GM23248 (cell line): ENCODE measurements around the gene KCNH4. TPM values are rescaled to one million over a fixed set of nuclear protein-coding genes. Genes with fewer than 3 reads are reported as not detected.

ENCODE experiments used
- DNase-seq: peaks from one replicate; pipeline ENCODE4 v3.0.0-alpha.2; 2015
- H2AFZ ChIP-seq: fragments of 200-600 bp; sonication (generic); 2 replicates; pipeline ENCODE4 v1.6.1; 2016; ENCODE audit warnings: antibody characterized with exemption
- H3F3A ChIP-seq: fragments of 200-600 bp; sonication (generic); 2 replicates; pipeline ENCODE4 v1.6.1; 2016; ENCODE audit warnings: mild to moderate bottlenecking, antibody characterized with exemption, mixed run types; ENCODE audit not compliant: insufficient read depth
- H3K27ac ChIP-seq: fragments of 200-600 bp; sonication (generic); 2 replicates; pipeline ENCODE4 v1.5.1; 2016; ENCODE audit warnings: mild to moderate bottlenecking
- H3K27me3 ChIP-seq: fragments of 200-600 bp; sonication (generic); replicated peaks from 2 replicates; pipeline ENCODE4 v1.6.1; 2016; ENCODE audit warnings: mild to moderate bottlenecking; ENCODE audit not compliant: insufficient read depth
- H3K36me3 ChIP-seq: fragments of 200-600 bp; sonication (generic); 2 replicates; pipeline ENCODE4 v1.6.1; 2016; ENCODE audit warnings: low read depth, mild to moderate bottlenecking
- H3K4me1 ChIP-seq: fragments of 200-600 bp; sonication (generic); 2 replicates; pipeline ENCODE4 v1.6.1; 2016; ENCODE audit warnings: mild to moderate bottlenecking; ENCODE audit not compliant: insufficient read depth
- H3K4me2 ChIP-seq: fragments of 200-600 bp; sonication (generic); one replicate; pipeline ENCODE4 v1.6.1; 2016; ENCODE audit warnings: mild to moderate bottlenecking; ENCODE audit not compliant: unreplicated experiment
- H3K4me3 ChIP-seq: fragments of 200-600 bp; sonication (generic); 2 replicates; pipeline ENCODE4 v1.5.1; 2016; ENCODE audit warnings: mild to moderate bottlenecking
- H3K79me2 ChIP-seq: fragments of 200-600 bp; sonication (generic); 2 replicates; pipeline ENCODE4 v1.6.1; 2016; ENCODE audit warnings: mild to moderate bottlenecking; ENCODE audit not compliant: insufficient read depth
- H3K9ac ChIP-seq: fragments of 200-600 bp; sonication (generic); 2 replicates; pipeline ENCODE4 v1.6.1; 2016; ENCODE audit warnings: mild to moderate bottlenecking
- H3K9me2 ChIP-seq: fragments of 200-600 bp; sonication (generic); 2 replicates; pipeline ENCODE4 v1.6.1; 2016; ENCODE audit warnings: mixed run types, mild to moderate bottlenecking, moderate library complexity; ENCODE audit not compliant: insufficient read depth
- H3K9me3 ChIP-seq: fragments of 200-600 bp; sonication (generic); one replicate; pipeline ENCODE4 v1.6.1; 2017; ENCODE audit warnings: low read depth
- H4K20me1 ChIP-seq: fragments of 200-600 bp; sonication (generic); 2 replicates; pipeline ENCODE4 v1.6.0; 2016; ENCODE audit not compliant: insufficient read depth
- EZH2 ChIP-seq: fragments of 200-600 bp; sonication (generic); IDR thresholded peaks from 2 replicates; pipeline ENCODE4 v1.6.1; 2018; ENCODE audit warnings: antibody characterized with exemption, mild to moderate bottlenecking; ENCODE audit not compliant: insufficient read depth, poor library complexity, severe bottlenecking
- EZH2phosphoT487 ChIP-seq: fragments of 200-600 bp; sonication (generic); IDR thresholded peaks from 2 replicates; pipeline ENCODE4 v1.6.1; 2018; ENCODE audit warnings: antibody characterized with exemption, moderate library complexity, mild to moderate bottlenecking, low read depth; ENCODE audit not compliant: insufficient read depth
- WGBS, 2 experiments: methylation state at CpG; one replicate each; pipeline ENCODE4 v1.1.6; 2015 to 2017; ENCODE audit warnings: low lambda C conversion rate in 2 of 2, low coverage in 1 of 2; ENCODE audit errors: missing lambda C conversion rate in 2 of 2; 5-methylcytosine and 5-hydroxymethylcytosine counted together
- in situ Hi-C: fragments of 300-500 bp; cut with MboI; formaldehyde crosslinking; loops from 2 replicates; pipeline ENCODE4 v1.15.0; 2020
- polyA plus RNA-seq: library from polyadenylated mRNA; unstranded; fragments of >200 nt; fragmentation: Nextera tagmentation; extraction: Ambion mirVana; gene quantifications from 2 replicates; pipeline ENCODE4 v1.2.1, GENCODE V29; 2016
- total RNA-seq: library from RNA; depleted of rRNA; stranded (reverse); fragments of >200 nt; shearing (Covaris generic); gene quantifications from 2 replicates; pipeline ENCODE4 v1.2.3, GENCODE V29; 2014

KCNH4 gene
- total and polyA plus RNA-seq, 2 experiments from 2014 or later = not detected

DNA sequence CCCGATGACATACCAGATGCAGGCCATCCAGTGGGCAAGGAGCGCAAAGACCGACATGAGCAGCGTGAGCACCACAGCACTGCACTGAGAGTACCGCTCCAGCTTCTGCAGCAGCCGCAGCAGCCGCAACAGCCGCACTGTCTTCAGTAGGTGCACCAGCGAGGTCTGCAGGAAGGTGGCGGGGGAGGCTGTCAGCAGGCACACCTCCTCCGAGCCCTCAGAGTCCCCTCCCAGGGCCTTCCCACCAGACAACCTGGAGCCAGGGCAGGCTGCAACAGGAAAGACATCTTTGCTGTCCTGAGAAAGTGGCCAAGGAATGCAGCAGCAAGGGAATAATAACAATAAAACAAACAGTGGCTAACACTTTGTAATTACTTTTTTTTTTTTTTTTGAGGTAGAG, 9.1 kb downstream of the KCNH4 start:
- Histone ChIP-seq H3K79me2 (no peaks in the 10 kb centered on the region), H3K4me1 (no peaks in the 10 kb centered on the region), H3K27ac (no peak overlapping the region), H3F3A (no peaks in the 10 kb centered on the region), H3K36me3 (no peaks in the 10 kb centered on the region), H2AFZ (no peak overlapping the region), H4K20me1 (no peaks in the 10 kb centered on the region), H3K9ac (no peak overlapping the region), H3K4me2 (no peak overlapping the region), H3K27me3 (no peaks in the 10 kb centered on the region; the same call in 1 of the 2 replicates), H3K9me2 (no peaks in the 10 kb centered on the region), H3K4me3 (no peak overlapping the region), H3K9me3 (no peaks in the 10 kb centered on the region)
- in situ Hi-C loops = no loop called here
- WGBS, 2 experiments = 39 to 42% methylated on average over 11 of the region's 11 CpGs
- TF ChIP-seq EZH2phosphoT487 = no peak
- TF ChIP-seq EZH2 = no peak
- DNase-seq = no peak

DNA sequence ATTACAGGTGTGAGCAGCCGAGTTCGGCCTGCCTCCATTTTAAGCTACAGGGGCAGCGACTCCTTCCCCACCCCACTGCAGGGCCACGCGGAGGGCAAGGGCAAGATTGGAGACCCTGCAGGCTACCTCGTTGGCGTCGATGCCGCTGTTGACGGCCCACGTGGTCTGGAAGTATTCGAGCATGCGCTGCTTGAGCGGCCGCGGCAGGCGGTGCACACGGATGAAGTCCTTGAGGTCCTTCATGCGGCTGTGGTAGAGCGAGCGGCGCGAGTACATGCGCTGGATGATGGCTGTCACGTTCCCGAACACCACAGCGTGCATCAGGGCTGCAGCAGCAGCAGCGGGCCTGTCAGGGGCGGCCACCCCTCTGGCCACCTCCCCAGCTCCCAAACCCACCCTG, 11.6 kb downstream of the KCNH4 start:
- H3K4me3 ChIP-seq = no peak overlapping the region
- H3K4me1 ChIP-seq = no peaks in the 10 kb centered on the region
- no peaks in the 10 kb centered on the region for H3F3A ChIP-seq
- no peaks in the 10 kb centered on the region for H3K9me3 ChIP-seq
- no peaks in the 10 kb centered on the region for H3K9me2 ChIP-seq
- H3K79me2 ChIP-seq = no peaks in the 10 kb centered on the region
- no peak for TF ChIP-seq EZH2phosphoT487
- TF ChIP-seq EZH2 = no peak
- H2AFZ ChIP-seq = no peak overlapping the region
- H3K9ac ChIP-seq = no peak overlapping the region
- WGBS, 2 experiments = 84 to 87% methylated on average over 28 to 29 of the region's 29 CpGs
- H3K36me3 ChIP-seq = no peaks in the 10 kb centered on the region
- no peaks in the 10 kb centered on the region; the same call in 1 of the 2 replicates for H3K27me3 ChIP-seq
- no peak overlapping the region for H3K27ac ChIP-seq
- H3K4me2 ChIP-seq = no peak overlapping the region
- DNase-seq = no peak
- in situ Hi-C loops = no loop called here
- H4K20me1 ChIP-seq = no peaks in the 10 kb centered on the region

DNA sequence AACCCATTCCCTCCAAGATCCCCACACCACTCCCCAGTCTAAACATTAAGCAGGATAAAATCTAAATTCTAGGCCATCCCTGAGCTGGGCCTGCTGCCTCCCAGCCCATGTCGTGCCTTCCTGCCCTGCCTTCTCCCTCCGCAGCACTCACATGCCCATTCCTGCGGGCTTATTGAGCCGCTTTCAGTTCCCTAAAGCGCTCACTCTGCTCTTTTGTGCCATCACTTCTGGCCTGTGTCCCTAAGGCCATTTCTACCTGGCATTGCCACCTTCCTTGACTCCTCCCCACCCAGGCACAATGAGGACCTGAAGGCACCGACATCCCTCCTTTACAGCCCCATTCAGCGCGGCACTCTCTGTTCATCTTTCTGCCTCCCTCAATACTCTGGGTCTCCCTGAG, 13.1 kb downstream of the KCNH4 start:
- Histone ChIP-seq H3F3A (no peaks in the 10 kb centered on the region), H2AFZ (no peak overlapping the region), H3K4me2 (no peak overlapping the region), H3K79me2 (no peaks in the 10 kb centered on the region), H4K20me1 (no peaks in the 10 kb centered on the region), H3K9me2 (no peaks in the 10 kb centered on the region), H3K27me3 (no peaks in the 10 kb centered on the region; the same call in 1 of the 2 replicates), H3K9me3 (no peaks in the 10 kb centered on the region), H3K4me3 (no peak overlapping the region), H3K9ac (no peak overlapping the region), H3K36me3 (no peaks in the 10 kb centered on the region), H3K4me1 (no peaks in the 10 kb centered on the region), H3K27ac (no peak overlapping the region)
- in situ Hi-C loops = no loop called here
- DNase-seq = no peak
- 83 to 86% methylated on average over 8 of the region's 8 CpGs for WGBS, 2 experiments
- no peak for TF ChIP-seq EZH2phosphoT487
- TF ChIP-seq EZH2 = no peak

DNA sequence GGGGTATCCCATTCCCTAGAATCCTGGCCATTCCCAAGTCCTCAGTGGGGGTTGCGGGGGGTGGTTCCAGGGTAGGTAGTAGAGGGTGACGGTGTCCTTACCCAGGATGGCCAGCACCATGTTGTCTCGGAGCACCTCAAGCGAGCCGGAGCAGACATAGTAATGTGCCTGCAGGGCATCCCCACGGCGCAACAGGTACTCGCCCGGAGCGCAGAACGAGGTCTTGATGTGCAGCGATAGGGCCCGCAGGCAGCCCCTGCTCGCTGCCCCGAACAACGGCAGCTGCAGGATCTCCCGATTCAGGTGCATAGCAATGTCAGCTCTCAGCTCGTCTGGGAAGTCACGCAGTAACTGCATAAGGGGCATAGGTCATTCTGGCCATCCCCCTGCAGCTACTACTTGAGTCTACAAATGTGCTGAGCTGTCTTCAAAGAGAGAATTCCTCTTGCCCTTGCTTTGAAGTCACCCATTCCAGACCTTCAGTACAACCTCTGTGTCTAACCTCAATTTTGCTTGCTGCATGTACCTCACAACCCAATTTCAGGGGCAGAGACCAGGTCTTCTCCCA, 14.7 kb downstream of the KCNH4 start:
- Histone ChIP-seq H3K9ac (no peak overlapping the region), H3K27ac (no peak overlapping the region), H3K27me3 (no peaks in the 10 kb centered on the region), H3K79me2 (no peaks in the 10 kb centered on the region), H3K4me1 (no peaks in the 10 kb centered on the region), H4K20me1 (no peaks in the 10 kb centered on the region), H3K4me2 (no peak overlapping the region), H3K4me3 (no peak overlapping the region), H3K9me3 (no peaks in the 10 kb centered on the region), H2AFZ (no peak overlapping the region), H3K9me2 (no peaks in the 10 kb centered on the region), H3K36me3 (no peaks in the 10 kb centered on the region), H3F3A (no peaks in the 10 kb centered on the region)
- DNase-seq = no peak
- TF ChIP-seq EZH2 (no peak), EZH2phosphoT487 (no peak)
- WGBS, 2 experiments = 86 to 90% methylated on average over 19 of the region's 19 CpGs
- in situ Hi-C loops = no loop called here

DNA sequence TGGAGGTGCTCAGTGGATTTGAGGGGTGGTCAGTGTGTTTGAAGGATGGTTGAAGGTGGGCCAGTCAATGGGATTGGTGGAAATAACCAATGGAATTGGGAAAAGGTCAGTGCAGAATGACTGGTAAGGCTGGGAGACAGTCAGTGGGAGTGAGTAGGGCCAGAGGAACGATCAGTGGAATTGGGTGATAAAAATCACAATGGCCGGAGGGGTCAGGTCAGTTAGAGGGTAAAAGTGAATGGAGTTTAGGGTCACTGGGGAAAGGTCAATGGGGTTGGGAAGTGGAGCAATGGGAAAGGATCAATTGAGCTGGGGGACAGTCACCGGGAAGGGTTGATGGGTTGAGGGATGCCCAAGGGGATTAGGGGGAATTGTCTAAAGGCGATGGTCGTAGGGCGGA, 15.2 kb downstream of the KCNH4 start:
- Histone ChIP-seq H2AFZ (no peak overlapping the region), H3F3A (no peaks in the 10 kb centered on the region), H3K9ac (no peak overlapping the region), H3K36me3 (no peaks in the 10 kb centered on the region), H4K20me1 (no peaks in the 10 kb centered on the region), H3K79me2 (no peaks in the 10 kb centered on the region), H3K27ac (no peak overlapping the region), H3K9me2 (no peaks in the 10 kb centered on the region), H3K9me3 (no peaks in the 10 kb centered on the region), H3K4me3 (no peak overlapping the region), H3K27me3 (no peaks in the 10 kb centered on the region), H3K4me1 (no peaks in the 10 kb centered on the region), H3K4me2 (no peak overlapping the region)
- WGBS, 2 experiments = 75 to 84% methylated on average over 5 to 6 of the region's 6 CpGs
- no peak for DNase-seq
- no peak for TF ChIP-seq EZH2
- in situ Hi-C loops = no loop called here
